Central memory CD8-positive, alpha-beta T cell (primary cell): Measurements from ENCODE around the gene SLC35C1.

Source experiments
- ATAC-seq: fragments of 150-1000 bp; cut with Tn5 transposase; replicated peaks from 2 replicates; pipeline ENCODE4 v1.10.0; 2022; ENCODE audit warnings: mild to moderate bottlenecking, moderate FRiP score, moderate number of reproducible peaks; ENCODE audit not compliant: poor library complexity, severe bottlenecking; ENCODE audit errors: extremely low read depth
- DNase-seq, 2 donors: peaks; one replicate each; pipeline ENCODE4 v3.0.0; 2021; ENCODE audit warnings: low spot score in 2 of 2
- H3K27ac Mint-ChIP-seq: one replicate; pipeline ENCODE4 v1.8.0; 2022; ENCODE audit warnings: low read depth, mild to moderate bottlenecking, moderate library complexity, mixed read lengths
- H3K27me3 Mint-ChIP-seq: one replicate; pipeline ENCODE4 v1.8.0; 2022; ENCODE audit warnings: mixed read lengths
- H3K36me3 Mint-ChIP-seq: one replicate; pipeline ENCODE4 v1.8.0; 2022; ENCODE audit warnings: mild to moderate bottlenecking, moderate library complexity, mixed read lengths; ENCODE audit not compliant: insufficient read depth
- H3K4me1 Mint-ChIP-seq: one replicate; pipeline ENCODE4 v1.8.0; 2022; ENCODE audit warnings: mixed read lengths
- H3K4me3 Mint-ChIP-seq: one replicate; pipeline ENCODE4 v1.8.0; 2022; ENCODE audit warnings: mild to moderate bottlenecking, moderate library complexity, mixed read lengths
- H3K9me3 Mint-ChIP-seq: one replicate; pipeline ENCODE4 v1.8.0; 2022; ENCODE audit warnings: mixed read lengths

Gene SLC35C1

DNA sequence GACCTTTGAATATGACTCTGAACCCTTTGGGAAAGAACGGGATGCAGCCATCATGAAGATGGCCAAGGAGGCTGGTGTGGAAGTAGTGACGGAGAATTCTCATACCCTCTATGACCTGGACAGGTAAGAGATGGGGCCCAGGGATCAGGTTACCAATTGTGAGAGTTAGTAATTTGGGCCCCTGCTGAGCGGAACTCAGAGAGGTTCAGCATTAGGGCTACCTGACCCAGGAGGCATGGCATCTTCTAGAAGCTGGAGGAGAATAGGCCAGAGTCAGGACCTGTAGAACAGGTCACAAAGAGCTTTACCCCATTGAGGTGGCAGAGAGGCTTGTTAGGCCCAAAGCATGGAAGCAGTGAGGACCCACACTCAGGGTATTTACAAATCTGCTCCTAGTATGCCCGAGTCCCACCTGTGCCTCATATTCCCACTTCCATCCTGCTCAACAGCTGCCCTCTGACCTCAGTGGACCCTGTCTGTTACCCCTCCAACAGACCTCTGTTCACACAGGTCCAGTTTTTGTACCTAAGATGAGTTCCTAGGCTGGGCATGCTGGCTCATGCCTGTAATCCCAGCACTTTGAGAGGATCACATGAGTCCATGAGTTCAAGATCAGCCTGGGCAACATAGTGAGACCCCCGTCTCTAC lies 53.9 kb downstream of the SLC35C1 start:
- Mint-ChIP-seq H3K4me1 (no peaks in the 10 kb centered on the region), H3K27ac (no peak overlapping the region), H3K9me3 (no peaks in the 10 kb centered on the region), H3K36me3 (peaks cover 54% of the 10 kb centered on the region), H3K27me3 (no peaks in the 10 kb centered on the region), H3K4me3 (no peak overlapping the region)
- DNase-seq (no peak), ATAC-seq (no peak)

DNA sequence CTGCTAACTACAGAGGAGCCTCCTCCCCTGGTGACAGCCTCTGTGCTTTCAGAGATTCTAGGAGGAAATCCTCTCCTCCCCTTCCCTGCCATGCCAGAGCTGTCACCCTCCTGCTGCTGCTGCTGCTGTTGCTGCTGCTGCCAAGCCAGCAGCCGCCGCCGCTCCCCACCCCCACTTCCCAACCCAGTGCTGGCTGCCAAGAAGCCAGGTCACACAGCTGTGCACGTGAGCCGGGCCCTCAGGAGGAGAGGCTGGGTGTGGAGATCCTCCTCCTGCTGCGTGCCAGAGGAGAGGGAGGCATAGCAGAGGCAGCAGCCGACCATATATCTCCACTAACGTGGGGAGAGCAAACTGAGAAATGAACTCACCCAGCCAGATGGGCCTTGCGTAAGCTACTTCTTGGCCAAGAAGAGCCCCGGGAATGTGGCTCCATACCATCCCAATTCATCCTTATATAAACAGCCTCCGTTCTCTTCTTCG lies 54.8 kb downstream of the SLC35C1 start:
- H3K9me3 Mint-ChIP-seq, result no peaks in the 10 kb centered on the region
- ATAC-seq, result no peak
- peaks cover 56% of the 10 kb centered on the region for H3K36me3 Mint-ChIP-seq

DNA sequence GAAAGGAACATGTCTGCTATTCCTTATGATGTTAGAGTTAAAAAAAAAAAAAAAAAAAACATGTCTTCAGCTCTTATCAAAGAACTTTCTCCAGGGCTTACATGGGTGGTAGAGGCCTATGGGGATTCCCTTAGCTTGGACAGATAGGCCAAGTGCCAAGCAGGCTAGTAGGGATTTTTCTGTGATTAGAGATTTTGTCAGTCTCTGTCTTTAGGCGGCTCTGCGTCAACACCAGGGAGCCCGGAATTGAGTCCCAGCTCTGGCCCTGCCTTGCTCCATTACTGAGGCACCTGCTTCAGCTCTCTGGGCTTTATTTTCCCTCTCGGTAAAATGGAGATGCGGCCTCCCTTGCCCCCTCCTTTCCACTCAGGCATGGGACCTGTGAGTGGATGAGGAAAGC lies 55.4 kb downstream of the SLC35C1 start:
- no peaks in the 10 kb centered on the region for H3K4me1 Mint-ChIP-seq
- no peaks in the 10 kb centered on the region for H3K27me3 Mint-ChIP-seq
- ATAC-seq (no peak), DNase-seq (no peak)
- no peaks in the 10 kb centered on the region for H3K9me3 Mint-ChIP-seq
- H3K27ac Mint-ChIP-seq, result no peak overlapping the region
- H3K36me3 Mint-ChIP-seq, result peaks cover 58% of the 10 kb centered on the region
- H3K4me3 Mint-ChIP-seq, result no peak overlapping the region

More for the DNA sequence above, 54.8 kb downstream of the SLC35C1 start:
- Mint-ChIP-seq H3K27me3 (no peaks in the 10 kb centered on the region), H3K27ac (no peak overlapping the region), H3K4me3 (no peak overlapping the region), H3K4me1 (no peaks in the 10 kb centered on the region)
- DNase-seq, result no peak

DNA sequence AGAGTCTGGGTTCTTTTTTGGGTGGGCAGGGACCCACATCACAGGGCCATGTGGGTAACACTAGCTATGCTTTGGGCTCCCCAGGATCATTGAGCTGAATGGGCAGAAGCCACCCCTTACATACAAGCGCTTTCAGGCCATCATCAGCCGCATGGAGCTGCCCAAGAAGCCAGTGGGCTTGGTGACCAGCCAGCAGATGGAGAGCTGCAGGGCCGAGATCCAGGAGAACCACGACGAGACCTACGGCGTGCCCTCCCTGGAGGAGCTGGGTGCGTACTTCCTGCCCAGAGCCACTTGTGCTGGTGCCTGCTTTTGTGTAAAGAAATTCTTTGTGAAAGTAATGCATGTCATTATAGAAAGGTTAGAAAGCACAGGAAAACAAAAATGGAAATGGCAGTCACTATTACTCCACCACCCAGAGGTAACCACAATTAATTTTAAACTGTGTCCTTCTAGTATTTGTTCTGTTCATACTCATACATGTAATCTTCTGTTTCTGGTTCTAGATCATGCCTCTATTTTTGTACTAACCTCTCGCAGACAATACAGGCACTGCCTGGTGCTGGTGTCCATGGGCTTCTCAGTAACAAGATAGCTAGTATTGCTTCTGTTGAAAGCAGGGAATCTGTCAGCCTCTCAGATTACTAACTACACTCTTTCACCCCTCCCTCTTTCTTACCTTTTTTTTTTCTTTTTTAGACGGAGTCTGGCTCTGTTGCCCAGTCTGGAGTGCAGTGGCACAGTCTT lies 56.0 kb downstream of the SLC35C1 start:
- Mint-ChIP-seq H3K36me3 (peaks cover 59% of the 10 kb centered on the region), H3K9me3 (no peaks in the 10 kb centered on the region), H3K4me3 (no peak overlapping the region)

More for the DNA sequence above, 56.0 kb downstream of the SLC35C1 start:
- DNase-seq (no peak), ATAC-seq (no peak)
- H3K27me3 Mint-ChIP-seq, result no peaks in the 10 kb centered on the region
- H3K4me1 Mint-ChIP-seq, result no peaks in the 10 kb centered on the region
- no peak overlapping the region for H3K27ac Mint-ChIP-seq
